GM12891 (cell line): Measurements from ENCODE around the gene ALPI.

Source experiments
- PAX5 ChIP-seq: IDR thresholded peaks from 2 replicates; pipeline ENCODE4 v1.6.1; 2011; ENCODE audit warnings: low read length, moderate library complexity, mild to moderate bottlenecking; ENCODE audit not compliant: insufficient read depth, severe bottlenecking
- POLR2A ChIP-seq: IDR thresholded peaks from 2 replicates; pipeline ENCODE4 v1.6.1; 2011; ENCODE audit warnings: low read depth, low read length, control low read depth
- POLR2AphosphoS5 ChIP-seq: IDR thresholded peaks from 2 replicates; pipeline ENCODE4 v1.6.1; 2011; ENCODE audit warnings: low read depth, low read length, control low read depth
- POU2F2 ChIP-seq: IDR thresholded peaks from 2 replicates; pipeline ENCODE4 v1.6.1; 2011; ENCODE audit warnings: low read depth, mild to moderate bottlenecking, control low read depth, low read length, moderate library complexity
- SPI1 ChIP-seq: IDR thresholded peaks from 2 replicates; pipeline ENCODE4 v1.6.1; 2011; ENCODE audit warnings: low read depth, low read length, control low read depth
- TAF1 ChIP-seq: IDR thresholded peaks from 2 replicates; pipeline ENCODE4 v1.6.1; 2011; ENCODE audit warnings: low read depth, low read length, control low read depth

DNA sequence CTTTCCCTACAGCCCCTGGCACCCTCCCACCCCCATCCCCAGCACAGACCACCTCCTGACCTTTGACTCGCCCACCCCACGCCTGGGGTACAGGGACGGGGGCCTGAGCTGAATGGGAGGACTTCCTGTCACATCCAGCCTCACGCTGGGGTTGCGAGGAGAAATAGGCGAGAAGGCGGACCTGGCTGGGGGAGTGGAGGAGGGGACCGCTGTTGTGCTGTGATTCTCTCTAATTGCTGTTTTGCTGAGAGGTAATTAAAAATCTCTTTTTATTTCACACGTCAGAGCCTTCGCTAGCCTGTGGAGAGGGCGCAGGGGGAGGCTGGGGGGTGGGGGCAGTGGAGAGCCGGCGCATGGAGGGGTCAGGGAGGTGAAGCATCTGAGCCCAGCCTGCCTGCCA is 41.4 kb downstream of the ALPI start:
- no peak for TF ChIP-seq POLR2A
- no peak for TF ChIP-seq PAX5
- TF ChIP-seq POLR2AphosphoS5: no peak
- no peak for TF ChIP-seq TAF1
- no peak for TF ChIP-seq SPI1
- no peak for TF ChIP-seq POU2F2
